ENCODE data around the gene C1QB. TPM values are rescaled to one million over a fixed set of nuclear protein-coding genes. Genes with fewer than 3 reads are reported as not detected.

C1QB gene
- total and polyA plus RNA-seq, 5 experiments from 2014 or later, result not detected

GRCh38 chr1:22619798-22620197, 33.2 kb upstream of the C1QB start:
- Mint-ChIP-seq H3K27me3 (peaks cover 19 to 79% (median 36%) of the 10 kb centered on the region in 5 donors), H3K4me1 (peaks cover 0 to 1% (median 0%) of the 10 kb centered on the region in 4 donors), H3K9me3 (no peaks in the 10 kb centered on the region), H3K36me3 (no peaks in the 10 kb centered on the region), H3K4me3 (no peak overlapping the region), H3K27ac (no peak overlapping the region)
- DNase-seq (no peak), ATAC-seq (no peak)
- POLR2A ChIA-PET, result no interaction called here

GRCh38 chr1:22621761-22622160, 31.3 kb upstream of the C1QB start:
- no peak for ATAC-seq
- no peaks in the 10 kb centered on the region for H3K36me3 Mint-ChIP-seq
- POLR2A ChIA-PET, result no interaction called here
- H3K4me3 Mint-ChIP-seq, result no peak overlapping the region
- peak overlapping the region in 1 of 10 donors; percentile 80 for H3K27ac Mint-ChIP-seq
- H3K27me3 Mint-ChIP-seq, result peaks cover 21 to 64% (median 29%) of the 10 kb centered on the region in 5 donors
- H3K9me3 Mint-ChIP-seq, result no peaks in the 10 kb centered on the region
- no peaks in the 10 kb centered on the region for H3K4me1 Mint-ChIP-seq
- DNase-seq, result no peak

- no peak overlapping the region for H3K4me3 Mint-ChIP-seq
- no peak overlapping the region for H3K27ac Mint-ChIP-seq
Measured at GRCh38 chr1:22625262-22625925, 27.6 kb upstream of the C1QB start.

GRCh38 chr1:22626237-22627157, 26.5 kb upstream of the C1QB start:
- peaks cover 29 to 80% (median 45%) of the 10 kb centered on the region in 5 donors for H3K27me3 Mint-ChIP-seq
- no peak overlapping the region for H3K4me3 Mint-ChIP-seq
- ATAC-seq (no peak), DNase-seq (peak in 1 of 10 donors; percentile 6)
- H3K27ac Mint-ChIP-seq, result no peak overlapping the region
- no peaks in the 10 kb centered on the region for H3K9me3 Mint-ChIP-seq
- H3K4me1 Mint-ChIP-seq, result no peaks in the 10 kb centered on the region
- H3K36me3 Mint-ChIP-seq, result no peaks in the 10 kb centered on the region
- POLR2A ChIA-PET, result no interaction called here

More at GRCh38 chr1:22625262-22625925, 27.6 kb upstream of the C1QB start:
- DNase-seq (peak in 1 of 10 donors; percentile 53), ATAC-seq (no peak)
- Mint-ChIP-seq H3K4me1 (no peaks in the 10 kb centered on the region), H3K27me3 (peaks cover 27 to 69% (median 44%) of the 10 kb centered on the region in 5 donors), H3K36me3 (no peaks in the 10 kb centered on the region), H3K9me3 (no peaks in the 10 kb centered on the region)
- POLR2A ChIA-PET, result no interaction called here

GRCh38 chr1:22627331-22627730, 25.7 kb upstream of the C1QB start:
- H3K9me3 Mint-ChIP-seq, result no peaks in the 10 kb centered on the region
- ATAC-seq (no peak), DNase-seq (no peak)
- H3K36me3 Mint-ChIP-seq, result no peaks in the 10 kb centered on the region
- H3K27ac Mint-ChIP-seq, result no peak overlapping the region
- H3K4me1 Mint-ChIP-seq, result no peaks in the 10 kb centered on the region
- POLR2A ChIA-PET, result no interaction called here
- peaks cover 30 to 83% (median 48%) of the 10 kb centered on the region in 5 donors for H3K27me3 Mint-ChIP-seq
- no peak overlapping the region for H3K4me3 Mint-ChIP-seq

GRCh38 chr1:22628698-22629444, 24.2 kb upstream of the C1QB start:
- no peaks in the 10 kb centered on the region for H3K9me3 Mint-ChIP-seq
- H3K36me3 Mint-ChIP-seq, result no peaks in the 10 kb centered on the region
- H3K27me3 Mint-ChIP-seq, result peaks cover 25 to 67% (median 49%) of the 10 kb centered on the region in 5 donors
- no peak for DNase-seq
- ATAC-seq, result no peak
- no peak overlapping the region for H3K4me3 Mint-ChIP-seq
- H3K27ac Mint-ChIP-seq, result no peak overlapping the region
- POLR2A ChIA-PET, result no interaction called here
- H3K4me1 Mint-ChIP-seq, result no peaks in the 10 kb centered on the region

- Mint-ChIP-seq H3K36me3 (no peaks in the 10 kb centered on the region), H3K4me1 (no peaks in the 10 kb centered on the region), H3K27ac (no peak overlapping the region), H3K27me3 (peaks cover 19 to 57% (median 44%) of the 10 kb centered on the region in 5 donors), H3K4me3 (no peak overlapping the region), H3K9me3 (no peaks in the 10 kb centered on the region)
- ATAC-seq, result no peak
- DNase-seq, result no peak
- POLR2A ChIA-PET, result no interaction called here
Measured at GRCh38 chr1:22629886-22630285, 23.1 kb upstream of the C1QB start.

GRCh38 chr1:22633697-22634463, 19.2 kb upstream of the C1QB start:
- Mint-ChIP-seq H3K36me3 (no peaks in the 10 kb centered on the region), H3K4me3 (no peak overlapping the region), H3K27me3 (peaks cover 17 to 53% (median 30%) of the 10 kb centered on the region in 5 donors), H3K4me1 (no peaks in the 10 kb centered on the region), H3K27ac (no peak overlapping the region), H3K9me3 (no peaks in the 10 kb centered on the region)
- POLR2A ChIA-PET, result no interaction called here
- ATAC-seq, result no peak
- peak in 1 of 10 donors; percentile 13 for DNase-seq

- Mint-ChIP-seq H3K36me3 (no peaks in the 10 kb centered on the region), H3K27me3 (peaks cover 10 to 50% (median 22%) of the 10 kb centered on the region in 5 donors)
- POLR2A ChIA-PET, result no interaction called here
Measured at GRCh38 chr1:22635436-22635835, 17.6 kb upstream of the C1QB start.

GRCh38 chr1:22636353-22636752, 16.7 kb upstream of the C1QB start, which contains the start of gene C1QA:
C1QA (plus strand) TSS chr1:22636628; CDS start chr1:22637617, 989 bp downstream.
- POLR2A ChIA-PET, result no interaction called here
- Mint-ChIP-seq H3K9me3 (no peaks in the 10 kb centered on the region), H3K27me3 (peaks cover 11 to 47% (median 26%) of the 10 kb centered on the region in 5 donors), H3K36me3 (no peaks in the 10 kb centered on the region), H3K27ac (peak within 1 kb of the TSS in 1 of 10 donors; percentile 58), H3K4me3 (peak within 1 kb of the TSS in 1 of 10 donors; percentile 5), H3K4me1 (no peaks in the 10 kb centered on the region)
- ATAC-seq (no peak), DNase-seq (no peak)

More at GRCh38 chr1:22635436-22635835, 17.6 kb upstream of the C1QB start:
- Mint-ChIP-seq H3K27ac (no peak overlapping the region), H3K9me3 (no peaks in the 10 kb centered on the region), H3K4me1 (no peaks in the 10 kb centered on the region), H3K4me3 (no peak overlapping the region)
- ATAC-seq, result no peak
- no peak for DNase-seq

GRCh38 chr1:22636927-22637326, 16.1 kb upstream of the C1QB start:
- Mint-ChIP-seq H3K9me3 (no peaks in the 10 kb centered on the region), H3K4me3 (peak overlapping the region in 1 of 10 donors; percentile 5), H3K4me1 (peaks cover 0 to 2% (median 0%) of the 10 kb centered on the region in 4 donors), H3K36me3 (no peaks in the 10 kb centered on the region), H3K27me3 (peaks cover 9 to 46% (median 27%) of the 10 kb centered on the region in 5 donors), H3K27ac (no peak overlapping the region)
- ATAC-seq (no peak), DNase-seq (no peak)
- POLR2A ChIA-PET, result no interaction called here

GRCh38 chr1:22637907-22638445, 15.1 kb upstream of the C1QB start:
- Mint-ChIP-seq H3K27me3 (peaks cover 9 to 53% (median 28%) of the 10 kb centered on the region in 5 donors), H3K27ac (no peak overlapping the region), H3K4me1 (peaks cover 0 to 2% (median 0%) of the 10 kb centered on the region in 4 donors), H3K36me3 (no peaks in the 10 kb centered on the region), H3K4me3 (no peak overlapping the region), H3K9me3 (no peaks in the 10 kb centered on the region)
- ATAC-seq (no peak), DNase-seq (no peak)
- POLR2A ChIA-PET, result no interaction called here
